Erythroblast (primary cell): ENCODE results near the gene EPHA7.

Source experiments
- GATA1 ChIP-seq: IDR thresholded peaks from 2 replicates; pipeline ENCODE4 v1.6.1; 2011; ENCODE audit warnings: low read depth, mild to moderate bottlenecking, control low read depth, low read length, moderate library complexity
- POLR2A ChIP-seq: IDR thresholded peaks from 2 replicates; pipeline ENCODE4 v1.6.1; 2011; ENCODE audit warnings: mild to moderate bottlenecking, low read length

GRCh38 chr6:93337014-93337413 is 82.3 kb downstream of the EPHA7 start:
- TF ChIP-seq POLR2A, result no peak
- TF ChIP-seq GATA1, result no peak
